Mucosa of rectum (tissue), 2 donors: ENCODE data around the gene TXN.
"Not testable (repeated sequence)": the region's sequence is repeated elsewhere in the genome, so short reads cannot be mapped to it uniquely, and the experiment has no call there.

Experiments
- H3K27ac ChIP-seq, 2 donors: one replicate each; pipeline ENCODE4 v1.7.0; 2013; ENCODE audit warnings: inconsistent platforms in 2 of 2, low read depth in 2 of 2, low read length in 2 of 2
- H3K27me3 ChIP-seq, 2 donors: one replicate each; pipeline ENCODE4 v1.7.0; 2013; ENCODE audit warnings: low read length in 2 of 2; ENCODE audit not compliant: control insufficient read depth in 2 of 2, insufficient read depth in 2 of 2
- H3K36me3 ChIP-seq, 2 donors: one replicate each; pipeline ENCODE4 v1.7.0; 2013; ENCODE audit warnings: low read length in 2 of 2; ENCODE audit not compliant: control insufficient read depth in 2 of 2, insufficient read depth in 2 of 2
- H3K4me1 ChIP-seq, 2 donors: one replicate each; pipeline ENCODE4 v1.7.0; 2013; ENCODE audit warnings: low read length in 2 of 2, mild to moderate bottlenecking in 1 of 2; ENCODE audit not compliant: control insufficient read depth in 2 of 2, insufficient read depth in 2 of 2
- H3K4me3 ChIP-seq, 2 donors: one replicate each; pipeline ENCODE4 v1.7.0; 2013; ENCODE audit warnings: low read length in 2 of 2
- H3K9ac ChIP-seq, 2 donors: one replicate each; pipeline ENCODE4 v1.7.0; 2013; ENCODE audit warnings: low read length in 2 of 2, low read depth in 1 of 2, mild to moderate bottlenecking in 1 of 2
- H3K9me3 ChIP-seq, 2 donors: one replicate each; pipeline ENCODE4 v1.7.0; 2013; ENCODE audit warnings: low read length in 2 of 2; ENCODE audit not compliant: control insufficient read depth in 2 of 2
- donor health status: healthy.
- donor health status: Normal muscosa, but diverticular disease.

TXN gene

GRCh38 chr9:110214586-110215355 is 41.5 kb downstream of the TXN start:
- H3K9ac ChIP-seq = no peak overlapping the region
- no peaks in the 10 kb centered on the region for H3K36me3 ChIP-seq
- H3K4me1 ChIP-seq = peaks cover 13 to 20% of the 10 kb centered on the region in 2 donors
- H3K9me3 ChIP-seq = no peaks in the 10 kb centered on the region
- peak overlapping the region; percentile 7 to 45 for H3K27ac ChIP-seq
- no peaks in the 10 kb centered on the region for H3K27me3 ChIP-seq
- no peak overlapping the region for H3K4me3 ChIP-seq

GRCh38 chr9:110214090-110214489 is 42.2 kb downstream of the TXN start:
- Histone ChIP-seq H3K27ac (peak overlapping the region; percentile 7 to 45), H3K27me3 (no peaks in the 10 kb centered on the region), H3K9me3 (no peaks in the 10 kb centered on the region), H3K4me3 (no peak overlapping the region), H3K36me3 (no peaks in the 10 kb centered on the region), H3K4me1 (peaks cover 13 to 20% of the 10 kb centered on the region in 2 donors), H3K9ac (no peak overlapping the region)

- Histone ChIP-seq H3K9me3 (no peaks in the 10 kb centered on the region), H3K27me3 (no peaks in the 10 kb centered on the region), H3K9ac (no peak overlapping the region), H3K36me3 (no peaks in the 10 kb centered on the region), H3K4me1 (peaks cover 15 to 20% of the 10 kb centered on the region in 2 donors), H3K4me3 (no peak overlapping the region), H3K27ac (peak overlapping the region; percentile 7 to 45)
Measured at GRCh38 chr9:110213413-110214044, 42.8 kb downstream of the TXN start.

GRCh38 chr9:110208031-110208430 is 48.3 kb downstream of the TXN start, which contains the start of gene C9orf152:
Gene C9orf152 (minus strand): TSS chr9:110208159. CDS start chr9:110207579, 580 bp downstream.
- Histone ChIP-seq H3K9ac (peak within 1 kb of the TSS; percentile 83 to 88), H3K36me3 (no peaks in the 10 kb centered on the region)

GRCh38 chr9:110207071-110207641 is 49.2 kb downstream of the TXN start:
- Histone ChIP-seq H3K4me1 (peaks cover 3 to 30% of the 10 kb centered on the region in 2 donors), H3K27me3 (no peaks in the 10 kb centered on the region), H3K27ac (peak overlapping the region; percentile 94 to 95), H3K9ac (peak overlapping the region; percentile 83 to 88), H3K36me3 (no peaks in the 10 kb centered on the region), H3K9me3 (no peaks in the 10 kb centered on the region), H3K4me3 (peak overlapping the region; percentile 75 to 82)

More at GRCh38 chr9:110208031-110208430, 48.3 kb downstream of the TXN start, which contains the start of gene C9orf152:
- H3K4me1 ChIP-seq = peaks cover 6 to 24% of the 10 kb centered on the region in 2 donors
- no peaks in the 10 kb centered on the region for H3K27me3 ChIP-seq
- no peaks in the 10 kb centered on the region for H3K9me3 ChIP-seq
- peak within 1 kb of the TSS; percentile 94 to 95 for H3K27ac ChIP-seq
- peak within 1 kb of the TSS; percentile 75 to 82 for H3K4me3 ChIP-seq

GRCh38 chr9:110206389-110206788 is 49.9 kb downstream of the TXN start:
- Histone ChIP-seq H3K27me3 (no peaks in the 10 kb centered on the region), H3K4me3 (peak overlapping the region; percentile 75 to 82), H3K9ac (peak overlapping the region; percentile 83 to 88), H3K9me3 (no peaks in the 10 kb centered on the region), H3K4me1 (peaks cover 8 to 36% of the 10 kb centered on the region in 2 donors), H3K27ac (peak overlapping the region; percentile 94 to 95), H3K36me3 (peaks cover 1 to 2% of the 10 kb centered on the region in 2 donors)

GRCh38 chr9:110205612-110206011 is 50.7 kb downstream of the TXN start:
- not testable (repeated sequence) for H3K9me3 ChIP-seq
- Histone ChIP-seq H3K4me3 (peak overlapping the region; percentile 75 to 82), H3K9ac (peak overlapping the region; percentile 83 to 88)

GRCh38 chr9:110202232-110202631 is 54.1 kb downstream of the TXN start:
- H3K4me3 ChIP-seq = peak overlapping the region in 1 of 2 donors; percentile 19
- H3K36me3 ChIP-seq = peaks cover 12% of the 10 kb centered on the region in 2 donors
- no peaks in the 10 kb centered on the region for H3K27me3 ChIP-seq
- H3K9me3 ChIP-seq = no peaks in the 10 kb centered on the region
- peak overlapping the region in 1 of 2 donors; percentile 36 for H3K9ac ChIP-seq
- H3K27ac ChIP-seq = peak overlapping the region; percentile 82 to 92
- H3K4me1 ChIP-seq = peaks cover 31 to 67% of the 10 kb centered on the region in 2 donors

More at GRCh38 chr9:110205612-110206011, 50.7 kb downstream of the TXN start:
- peak overlapping the region; percentile 94 to 95 for H3K27ac ChIP-seq
- not testable (repeated sequence) for H3K27me3 ChIP-seq, H3K36me3 ChIP-seq
- peaks cover 16 to 43% of the 10 kb centered on the region in 2 donors for H3K4me1 ChIP-seq

GRCh38 chr9:110199643-110200042 is 56.7 kb downstream of the TXN start:
- peaks cover 35 to 68% of the 10 kb centered on the region in 2 donors for H3K4me1 ChIP-seq
- H3K9me3 ChIP-seq = no peaks in the 10 kb centered on the region
- H3K4me3 ChIP-seq = no peak overlapping the region
- peak overlapping the region; percentile 82 to 92 for H3K27ac ChIP-seq
- peak overlapping the region in 1 of 2 donors; percentile 55 for H3K9ac ChIP-seq
- H3K36me3 ChIP-seq = peaks cover 12% of the 10 kb centered on the region in 2 donors
- H3K27me3 ChIP-seq = no peaks in the 10 kb centered on the region

GRCh38 chr9:110198357-110198756 is 58.0 kb downstream of the TXN start:
- Histone ChIP-seq H3K36me3 (peaks cover 12% of the 10 kb centered on the region in 2 donors), H3K4me3 (no peak overlapping the region), H3K9ac (peak overlapping the region; percentile 1 to 49), H3K27ac (peak overlapping the region; percentile 87), H3K4me1 (peaks cover 42 to 67% of the 10 kb centered on the region in 2 donors), H3K27me3 (no peaks in the 10 kb centered on the region), H3K9me3 (no peaks in the 10 kb centered on the region)
